GM18868 (cell line): ENCODE measurements around the gene SAP25.
"Not testable (repeated sequence)": the region's sequence is repeated elsewhere in the genome, so short reads cannot be mapped to it uniquely, and the experiment has no call there.

ENCODE experiments used
- ATAC-seq: cut with Tn5 transposase; IDR thresholded peaks from one replicate; pipeline ENCODE4 v1.9.1; 2021; ENCODE audit warnings: mild to moderate bottlenecking, moderate library complexity; ENCODE audit not compliant: unreplicated experiment

Gene SAP25

DNA sequence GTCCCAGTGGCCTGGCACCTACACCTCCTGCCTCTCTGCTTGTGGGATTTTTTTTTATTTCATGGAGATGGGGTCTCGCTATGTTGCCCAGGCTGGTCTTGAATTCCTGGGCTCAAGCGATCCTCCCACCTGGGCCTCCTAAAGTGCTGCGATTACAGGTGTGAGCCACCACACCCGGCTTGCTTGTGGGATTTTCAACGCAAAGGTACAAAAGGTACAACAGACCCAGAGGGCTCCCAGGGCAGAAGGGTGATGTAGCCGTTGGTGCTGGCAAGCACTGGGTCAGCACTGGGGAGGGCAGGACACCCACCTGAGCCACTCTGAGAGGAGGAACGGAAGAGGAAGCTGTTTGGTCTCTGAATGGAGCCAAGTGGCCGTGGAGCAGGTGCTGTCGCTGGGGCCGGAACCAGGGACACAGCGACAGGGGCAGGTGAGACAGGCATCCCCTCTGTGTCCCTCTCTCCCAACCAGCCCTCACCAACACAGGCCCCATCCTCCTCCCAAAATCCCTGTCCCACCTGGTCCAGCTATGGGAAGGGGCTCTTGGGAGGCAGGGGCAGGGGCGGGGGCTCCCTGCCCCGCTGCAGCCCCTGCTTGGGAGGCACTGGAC lies 2.8 kb upstream of the SAP25 start:
- no peak for ATAC-seq

DNA sequence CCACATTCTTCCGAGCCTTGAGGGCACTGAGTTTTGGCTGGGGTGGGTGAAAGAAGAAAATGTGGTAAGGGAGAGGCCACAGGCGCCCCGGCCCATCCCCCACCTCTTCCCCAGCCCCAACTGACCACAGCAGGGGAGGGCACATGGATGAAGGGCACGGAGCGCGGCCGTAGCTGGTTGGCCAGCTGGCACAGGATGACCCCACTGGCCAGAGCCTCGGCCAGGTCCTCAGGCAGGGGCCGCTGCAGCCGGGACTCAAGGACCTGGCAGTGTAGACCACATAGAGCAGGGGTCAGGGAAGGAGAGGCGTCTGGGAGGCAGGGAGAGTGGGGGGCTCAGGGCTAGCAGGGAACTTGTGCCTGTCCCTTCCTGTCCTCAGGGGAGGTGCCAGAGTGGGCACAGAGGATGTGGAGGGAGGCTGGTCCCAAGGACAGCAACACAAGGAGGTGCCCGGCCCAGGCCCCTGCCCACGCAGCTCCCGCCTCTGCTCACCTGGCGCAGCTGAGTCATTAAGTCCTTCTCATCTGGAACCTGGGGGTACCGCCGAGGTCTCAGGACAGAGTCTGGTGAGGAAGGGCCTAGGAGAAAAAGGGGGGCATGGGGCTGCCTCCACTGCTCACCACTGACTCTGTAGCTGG lies 2.2 kb upstream of the SAP25 start:
- no peak for ATAC-seq

DNA sequence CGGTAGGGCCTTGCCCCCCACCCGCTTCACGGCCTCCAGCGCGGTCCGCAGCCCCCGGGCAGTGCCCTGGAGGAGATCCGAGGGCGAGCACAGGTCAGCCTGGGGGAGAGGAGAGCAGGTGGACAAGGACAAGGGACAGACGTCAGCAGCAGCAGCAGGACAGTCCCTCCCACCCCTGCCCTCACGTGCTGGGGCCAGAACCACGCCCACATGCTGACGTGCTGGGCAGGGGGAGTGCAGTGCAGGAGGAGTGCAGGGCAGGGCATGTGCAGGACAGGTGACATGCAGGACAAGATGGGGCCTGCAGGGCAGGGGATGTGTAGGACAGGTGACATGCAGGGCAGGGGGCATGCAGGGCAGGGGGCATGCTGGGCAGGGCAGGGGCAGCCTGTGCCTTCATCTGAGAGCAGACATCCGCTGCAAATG lies 1.5 kb upstream of the SAP25 start:
- no peak for ATAC-seq

DNA sequence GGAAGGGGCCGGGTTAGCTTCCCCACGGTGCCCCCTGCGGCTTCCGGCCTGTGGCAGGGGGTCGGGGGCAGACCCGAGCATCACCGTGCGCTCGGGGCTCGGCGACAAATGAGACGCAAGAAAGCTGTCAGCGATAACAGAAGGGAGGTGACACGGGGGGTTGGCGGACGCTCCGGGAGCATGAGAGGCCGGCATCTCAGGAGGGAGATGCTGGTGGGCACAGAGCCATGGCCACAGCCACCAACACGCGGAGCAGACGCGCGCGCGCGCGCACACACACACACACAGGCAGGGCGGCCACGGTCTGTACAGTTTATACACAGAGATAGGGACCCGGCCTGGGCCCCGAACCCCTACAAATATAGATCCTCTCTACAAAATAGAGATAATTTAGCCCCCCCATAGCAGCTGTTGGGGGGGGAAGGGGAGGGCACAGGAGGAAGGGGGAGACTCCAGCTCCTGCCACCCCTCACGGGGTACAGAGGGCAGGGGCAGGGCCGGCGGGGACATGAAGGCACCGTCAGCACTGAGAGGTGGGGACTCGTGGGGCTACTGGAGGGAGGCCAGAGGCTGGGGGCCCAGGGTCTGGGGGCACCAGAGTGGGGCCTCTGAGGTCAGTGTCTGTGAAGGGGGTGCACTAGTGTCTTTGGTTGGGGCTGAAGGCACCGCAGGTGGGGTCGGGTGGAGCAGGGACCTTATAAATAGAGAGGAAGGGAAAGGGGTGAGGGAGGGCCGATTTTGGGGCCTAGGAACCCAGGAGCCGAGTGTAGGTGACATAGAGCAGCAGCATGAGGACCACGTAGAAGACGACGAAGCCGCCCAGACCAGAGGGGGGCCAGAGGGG lies 884 bp upstream of the SAP25 start:
- ATAC-seq, result no peak

DNA sequence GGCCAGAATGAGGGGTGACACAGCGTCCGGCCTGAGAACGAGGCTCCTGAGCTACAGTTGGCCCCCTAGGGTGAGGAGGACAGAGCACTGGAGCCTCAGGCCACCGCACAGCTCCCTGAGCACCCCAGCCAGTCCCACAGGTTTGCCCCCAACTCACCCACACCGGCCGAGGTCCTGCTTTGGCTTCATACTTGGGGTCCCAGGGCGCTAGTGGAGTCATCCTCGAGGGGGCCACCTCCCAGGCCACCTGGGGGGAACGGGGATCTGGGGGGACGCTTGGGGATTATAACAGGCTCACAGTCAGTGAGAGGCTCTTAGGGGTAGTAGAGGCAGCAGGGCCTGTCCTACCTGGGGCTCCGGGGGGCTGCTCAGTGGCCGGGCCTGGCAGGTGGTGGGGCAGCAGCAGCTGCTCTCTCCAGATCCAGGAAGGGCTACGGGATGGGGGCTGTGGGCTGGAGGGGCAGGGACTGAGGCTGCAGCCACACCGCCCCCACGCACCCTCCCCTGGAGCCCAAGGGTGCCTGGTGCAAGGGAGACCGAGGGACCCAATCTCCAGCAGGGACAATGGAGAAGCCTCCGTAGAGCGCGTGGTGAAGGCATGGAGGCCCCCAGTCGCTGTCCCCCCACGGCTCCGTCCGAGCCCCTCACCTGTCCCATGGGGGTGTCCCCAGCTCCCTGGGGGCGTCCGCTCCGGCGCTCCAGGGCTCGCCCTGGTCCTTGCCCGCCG lies 588 bp downstream of the SAP25 start:
- ATAC-seq, result no peak

DNA sequence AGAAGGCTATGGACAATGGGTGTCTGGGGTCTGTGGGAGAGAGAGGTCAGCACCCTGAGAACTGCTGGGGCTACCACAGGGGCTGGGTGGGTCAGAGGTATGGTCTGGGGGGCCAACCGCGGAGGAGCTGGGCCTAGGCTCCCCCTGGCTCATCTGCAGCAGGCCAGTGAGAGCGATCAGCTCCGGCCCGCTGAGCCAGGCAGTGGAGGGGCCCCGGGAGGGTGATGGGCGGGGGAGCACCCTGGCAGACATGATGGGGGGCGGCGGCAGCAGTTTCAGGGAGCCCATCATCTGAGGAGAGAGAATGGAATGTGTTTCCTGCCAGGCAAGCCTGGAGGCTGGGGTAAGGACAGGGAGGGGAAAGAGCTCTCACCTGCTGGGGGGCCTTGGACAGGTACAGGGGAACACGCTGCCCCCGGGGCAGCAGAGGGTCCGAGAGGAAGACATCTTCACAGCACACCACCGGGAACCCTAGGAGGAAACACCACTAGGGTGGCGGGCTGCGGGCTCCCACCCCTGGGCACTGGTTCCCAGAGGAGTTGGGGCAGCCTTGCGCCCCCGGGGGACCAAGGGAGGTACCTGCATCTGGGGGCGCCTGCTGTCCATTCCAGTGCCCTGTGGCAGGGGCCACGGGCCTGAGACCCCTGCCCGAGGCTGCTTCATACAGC lies 1.3 kb downstream of the SAP25 start:
- no peak for ATAC-seq

DNA sequence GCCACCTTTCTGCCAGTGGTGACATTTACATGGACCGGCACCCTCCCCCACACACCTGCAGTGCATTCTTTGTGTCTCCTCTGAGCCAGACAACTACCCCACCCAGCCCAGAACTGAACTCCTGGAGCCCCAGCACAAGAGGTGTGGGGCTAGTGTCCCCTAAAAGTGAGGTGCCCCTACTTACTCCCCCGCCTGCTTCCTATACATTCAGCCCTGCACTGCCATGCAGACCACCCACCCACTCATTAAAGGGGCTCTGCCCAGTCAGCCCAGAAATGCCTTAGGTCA lies 1.9 kb downstream of the SAP25 start:
- ATAC-seq, result no peak

DNA sequence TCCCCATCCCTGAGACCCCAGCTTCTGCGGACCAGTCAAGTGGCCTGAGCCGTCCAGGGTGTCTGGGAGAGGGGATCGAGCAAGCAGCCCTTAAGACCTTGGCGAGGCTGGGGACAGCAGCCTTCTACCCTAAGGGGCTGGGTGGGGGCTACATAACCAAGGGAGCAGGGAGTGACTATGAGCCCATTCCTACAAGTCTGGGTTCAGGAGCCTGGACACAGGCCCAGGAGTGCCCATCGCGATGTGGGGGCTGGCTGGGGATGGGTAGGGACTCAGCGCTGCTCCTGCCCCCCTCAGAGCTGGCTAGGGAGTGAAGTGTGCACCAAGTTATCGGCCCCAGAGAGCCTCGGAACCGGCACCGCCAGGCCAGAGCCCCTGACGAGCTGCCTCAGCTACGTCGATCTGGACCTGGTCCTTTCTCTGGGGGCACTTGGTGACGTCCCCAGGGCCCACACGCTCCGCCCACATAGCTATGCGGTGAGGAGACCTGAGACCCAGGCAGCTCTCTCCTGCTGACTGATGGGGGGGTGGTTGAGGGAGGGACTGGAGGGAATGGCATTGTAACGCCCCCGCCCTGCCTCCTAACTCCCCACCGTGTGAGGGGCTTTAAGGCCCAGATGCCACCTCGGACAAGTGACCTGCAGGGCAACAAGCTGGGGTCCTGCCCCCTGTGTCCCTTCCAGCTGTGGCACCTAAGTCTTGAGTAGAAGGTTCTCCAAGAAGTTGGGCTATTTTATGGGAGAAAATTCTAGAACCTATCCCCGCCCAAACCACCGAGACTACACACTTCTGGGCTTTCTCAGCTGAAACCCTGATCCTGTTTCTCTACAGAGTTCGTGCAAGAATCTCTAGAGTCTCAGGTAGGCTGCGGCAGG lies 2.5 kb downstream of the SAP25 start:
- ATAC-seq, result no peak

DNA sequence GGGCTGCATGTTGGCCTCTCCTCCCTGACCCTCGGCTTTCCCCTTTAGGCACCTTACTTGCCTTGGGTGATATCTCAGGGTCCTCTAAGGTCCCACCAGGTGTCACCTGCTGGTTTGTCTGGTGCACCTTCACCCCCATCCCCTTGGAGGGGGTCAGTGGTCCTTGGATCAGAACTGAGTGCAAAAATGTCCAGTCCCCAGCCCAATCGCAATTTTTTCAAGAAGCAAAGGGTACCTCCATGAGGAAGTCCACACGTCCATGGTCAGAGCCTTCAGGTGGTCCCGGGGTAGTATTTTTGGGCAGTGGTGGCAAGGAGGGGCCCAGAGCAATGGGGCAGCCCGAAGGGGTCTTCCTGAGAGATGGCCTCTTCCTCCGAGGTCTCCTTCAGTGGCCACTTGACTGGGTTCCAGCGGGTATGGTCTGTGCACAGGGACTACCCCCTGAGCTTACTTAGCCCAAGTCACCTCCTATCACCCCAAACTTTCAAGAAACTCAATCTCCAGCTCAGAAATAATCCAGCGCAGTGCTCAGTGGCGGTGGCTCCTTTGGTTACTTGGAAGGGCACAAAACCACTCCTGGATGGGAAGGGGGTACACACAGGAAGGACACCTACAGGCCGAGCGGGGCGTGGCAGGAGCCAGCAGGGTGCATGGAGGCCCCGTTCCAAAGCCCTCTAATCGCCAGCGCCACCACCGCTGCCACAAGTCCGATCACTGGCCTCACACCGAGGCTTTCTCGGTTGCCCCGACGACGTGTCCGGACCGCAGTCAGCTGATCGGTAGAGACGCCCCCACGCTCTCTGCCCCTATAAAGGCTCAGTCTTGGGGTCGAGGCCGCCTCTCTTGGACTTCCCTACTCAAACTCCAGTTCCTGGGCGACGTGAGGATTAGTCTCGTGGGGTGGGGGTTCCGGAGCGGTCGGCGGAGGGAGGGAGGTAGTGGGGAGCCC lies 4.5 kb downstream of the SAP25 start:
- ATAC-seq, result no peak

DNA sequence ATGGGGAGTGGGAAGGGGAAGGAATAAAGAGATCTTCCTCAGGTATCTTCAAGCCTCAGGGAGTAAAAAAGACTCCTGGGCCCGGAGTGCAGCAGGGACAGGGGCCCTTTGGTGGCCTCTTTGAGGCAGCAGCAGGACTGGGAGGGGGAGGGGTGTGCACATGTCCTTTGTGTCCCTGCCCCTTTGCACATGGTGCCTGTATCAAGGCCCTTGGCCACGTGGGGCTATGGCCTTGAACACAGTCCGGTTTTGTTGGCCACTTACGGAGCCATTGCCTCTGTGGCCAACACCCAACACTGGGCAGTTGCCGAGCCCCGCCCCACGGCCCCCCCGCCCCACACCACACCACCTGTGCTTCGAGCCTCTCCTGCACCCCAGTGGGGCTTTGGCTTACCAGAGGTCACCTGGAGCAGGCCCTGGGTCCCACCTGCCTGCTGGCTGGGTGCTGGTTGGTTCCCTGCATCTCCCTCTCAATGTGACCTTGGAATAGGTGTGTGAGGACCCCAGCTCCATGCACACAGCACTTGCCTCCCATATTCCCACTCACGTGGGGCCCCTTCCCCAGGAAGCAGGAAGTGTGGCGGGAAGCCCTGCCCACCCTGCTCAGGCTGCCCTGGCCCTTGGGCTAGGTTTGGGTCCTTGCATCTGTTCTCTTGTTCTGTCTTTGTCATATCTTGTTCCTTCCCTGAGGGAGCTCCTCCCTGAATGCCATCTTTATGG lies 5.4 kb downstream of the SAP25 start:
- ATAC-seq, result no peak

DNA sequence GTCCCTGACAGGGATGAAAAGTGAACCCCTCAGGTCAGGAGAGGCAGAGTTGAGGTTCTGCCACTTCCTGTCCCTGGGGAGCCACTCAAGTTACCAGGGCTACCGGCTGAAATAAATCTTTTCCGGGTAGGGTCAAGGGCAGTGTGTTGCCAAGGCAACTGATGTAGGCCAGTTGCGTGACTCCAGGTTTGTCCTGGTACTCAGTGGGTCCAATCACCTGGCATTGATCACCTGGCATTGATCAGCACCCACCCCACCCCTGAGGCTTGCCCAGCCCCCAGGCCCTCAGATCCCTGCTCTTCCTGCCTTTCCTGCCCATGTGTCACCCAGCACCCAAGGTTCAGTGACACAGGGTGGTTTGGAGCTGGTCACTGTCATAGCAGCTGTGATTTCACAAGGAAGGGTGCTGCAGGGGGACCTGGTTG lies 5.9 kb downstream of the SAP25 start:
- no peak for ATAC-seq

DNA sequence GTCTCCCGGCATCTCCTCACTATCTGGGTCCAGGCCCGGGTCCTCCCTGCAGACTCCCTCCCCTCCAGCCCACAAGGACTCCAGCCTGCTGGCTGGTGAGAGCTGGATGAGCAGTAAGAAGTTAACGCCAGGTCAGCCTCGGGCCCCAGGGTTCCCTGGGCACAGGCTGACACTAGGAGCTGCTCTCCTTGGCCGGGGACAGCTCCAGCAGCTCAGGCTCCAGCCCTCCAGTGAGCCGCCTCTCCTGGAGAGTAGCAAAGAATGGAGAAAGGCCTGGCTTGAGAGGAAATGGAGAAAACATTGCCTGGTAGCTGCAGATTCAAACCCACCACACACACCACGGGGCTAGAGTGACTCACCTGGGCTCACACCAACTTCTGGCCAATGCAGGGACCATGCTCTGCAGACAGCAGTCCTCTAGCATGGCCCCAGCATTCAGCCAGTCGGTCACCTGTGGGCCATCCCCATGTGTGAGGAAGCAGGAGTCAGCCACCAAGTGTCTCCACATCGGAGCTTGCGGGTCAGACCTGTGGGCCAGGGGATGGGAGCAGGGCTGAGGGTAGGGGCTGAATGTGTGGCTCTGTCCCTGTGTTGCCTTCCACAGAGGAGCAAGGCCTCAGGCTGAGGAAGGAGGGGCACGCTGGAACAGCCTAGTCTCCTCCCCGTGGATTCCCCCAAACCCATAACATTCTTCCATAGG lies 6.5 kb downstream of the SAP25 start:
- ATAC-seq, result no peak

DNA sequence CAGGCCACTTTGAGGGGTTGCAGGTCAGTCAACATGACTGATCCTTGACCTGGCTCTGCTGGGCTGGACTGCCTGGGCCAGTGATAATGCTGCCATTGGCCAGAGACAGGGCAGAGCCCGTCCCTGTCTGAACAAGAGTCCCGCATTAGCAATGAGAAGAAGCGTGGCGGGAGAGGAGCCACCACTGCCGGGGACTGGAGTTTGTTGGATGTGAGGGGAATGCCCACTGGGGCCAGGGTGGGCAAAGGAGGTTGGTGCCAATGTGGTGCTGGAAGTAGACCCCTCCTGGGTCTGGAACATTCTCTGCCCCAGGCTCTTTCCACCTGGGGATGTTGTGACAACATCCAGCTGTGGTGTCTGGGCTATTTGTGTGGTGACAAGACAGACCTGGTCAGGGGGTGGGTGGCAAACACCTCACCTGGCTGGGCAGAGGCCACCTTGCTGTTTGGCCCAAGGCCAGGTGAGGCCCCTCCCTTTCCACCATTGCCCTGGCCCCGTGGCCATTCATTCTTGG lies 7.6 kb downstream of the SAP25 start:
- no peak for ATAC-seq

DNA sequence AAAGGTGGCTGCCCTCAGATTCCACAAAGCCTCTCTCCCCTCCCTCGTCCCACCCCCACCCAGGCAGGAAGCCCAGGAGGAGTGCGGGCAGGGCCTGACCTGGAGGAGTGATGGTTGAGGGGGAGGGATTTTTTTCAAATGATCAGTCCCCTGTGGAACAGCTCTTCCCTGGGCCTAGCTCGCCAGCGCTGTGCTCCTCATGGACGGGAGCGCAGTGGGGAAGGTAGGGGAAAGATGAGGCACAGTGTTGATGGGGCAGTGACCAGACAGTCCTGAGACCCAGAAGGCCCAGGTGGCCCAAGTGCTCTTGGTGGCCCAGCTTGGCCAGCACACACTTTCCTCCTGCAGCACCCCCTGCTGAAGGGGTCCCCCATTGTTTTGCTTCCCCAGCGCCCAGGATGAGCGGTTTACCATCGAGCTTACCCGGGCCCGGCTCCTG lies 8.5 kb downstream of the SAP25 start:
- ATAC-seq, result no peak

DNA sequence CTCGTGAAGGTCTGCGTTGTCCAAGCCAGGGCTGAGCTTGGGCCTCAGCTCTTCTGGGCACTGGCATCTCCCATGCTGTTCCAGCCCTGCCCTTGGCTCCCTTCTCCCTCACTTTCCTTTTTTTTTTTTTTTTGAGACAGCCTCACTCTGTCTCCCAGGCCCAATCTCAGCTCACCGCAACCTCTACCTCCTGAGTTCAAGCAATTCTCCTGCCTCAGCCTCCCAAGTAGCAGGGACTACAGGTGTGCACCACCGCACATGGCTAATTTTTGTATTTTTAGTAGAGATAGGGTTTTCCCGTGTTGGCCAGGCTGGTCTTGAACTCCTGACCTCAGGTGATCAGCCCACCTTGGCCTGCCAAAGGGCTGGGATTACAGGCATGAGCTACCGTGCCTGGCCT lies 9.3 kb downstream of the SAP25 start:
- ATAC-seq, result not testable (repeated sequence)

DNA sequence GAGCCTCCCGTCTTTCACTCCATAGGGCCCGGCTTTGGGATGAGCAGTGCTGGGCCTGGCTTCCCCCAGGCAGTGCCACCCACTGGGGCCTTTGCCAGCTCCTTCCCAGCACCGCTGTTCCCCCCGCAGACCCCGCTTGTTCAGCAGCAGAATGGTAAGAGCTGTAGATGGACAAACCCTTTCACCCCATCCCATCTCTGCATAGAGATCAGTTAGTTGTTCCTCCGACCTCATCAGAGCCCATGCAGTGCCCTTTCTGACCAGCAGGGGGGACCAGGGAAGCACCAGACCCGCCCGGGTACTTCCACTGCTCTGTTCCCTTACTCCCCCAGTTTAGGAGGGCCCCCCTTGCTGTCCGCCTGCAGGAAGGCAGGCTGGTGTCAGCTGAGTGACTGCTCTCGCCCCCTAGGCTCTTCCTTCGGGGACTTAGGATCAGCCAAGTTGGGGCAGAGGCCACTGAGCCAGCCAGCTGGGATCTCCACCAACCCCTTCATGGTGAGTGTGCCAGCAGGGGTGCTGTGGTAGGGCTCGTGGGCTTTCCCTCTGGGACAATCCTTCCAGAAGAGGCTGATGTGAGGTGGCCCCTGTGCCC lies 9.8 kb downstream of the SAP25 start:
- ATAC-seq, result no peak

DNA sequence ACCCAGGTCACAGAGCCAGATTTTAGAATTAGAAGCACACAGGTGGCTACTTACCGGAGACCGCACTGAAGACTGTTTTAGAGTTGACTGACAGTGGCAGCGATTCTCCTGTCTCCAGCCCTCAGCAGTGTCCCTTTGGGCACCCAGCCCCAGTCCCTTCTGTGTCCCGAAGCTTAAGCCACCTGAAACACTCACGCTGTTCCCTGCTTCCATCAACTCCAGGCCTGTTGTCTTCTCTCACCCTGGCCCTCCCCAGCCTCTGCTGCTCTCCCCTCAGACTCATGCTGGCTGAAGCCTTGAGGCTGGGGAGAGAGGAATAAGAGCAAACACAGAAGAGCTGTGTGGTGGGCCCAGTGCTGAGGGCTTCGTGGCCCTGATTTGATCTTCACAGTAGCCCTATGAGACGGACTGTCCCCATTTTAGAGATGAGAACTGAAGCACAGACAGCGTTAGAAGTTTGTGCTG lies 10.6 kb downstream of the SAP25 start:
- ATAC-seq, result no peak
